Limb (tissue), 2 donors: ENCODE measurements around the gene MTCL1.
"Not testable (repeated sequence)": the region's sequence is repeated elsewhere in the genome, so short reads cannot be mapped to it uniquely, and the experiment has no call there.

Experiments used
- DNase-seq, 2 donors: peaks; one replicate each; pipeline ENCODE4 v3.0.0-alpha.2; 2016; ENCODE audit errors: extremely low spot score in 2 of 2

MTCL1 gene

DNA sequence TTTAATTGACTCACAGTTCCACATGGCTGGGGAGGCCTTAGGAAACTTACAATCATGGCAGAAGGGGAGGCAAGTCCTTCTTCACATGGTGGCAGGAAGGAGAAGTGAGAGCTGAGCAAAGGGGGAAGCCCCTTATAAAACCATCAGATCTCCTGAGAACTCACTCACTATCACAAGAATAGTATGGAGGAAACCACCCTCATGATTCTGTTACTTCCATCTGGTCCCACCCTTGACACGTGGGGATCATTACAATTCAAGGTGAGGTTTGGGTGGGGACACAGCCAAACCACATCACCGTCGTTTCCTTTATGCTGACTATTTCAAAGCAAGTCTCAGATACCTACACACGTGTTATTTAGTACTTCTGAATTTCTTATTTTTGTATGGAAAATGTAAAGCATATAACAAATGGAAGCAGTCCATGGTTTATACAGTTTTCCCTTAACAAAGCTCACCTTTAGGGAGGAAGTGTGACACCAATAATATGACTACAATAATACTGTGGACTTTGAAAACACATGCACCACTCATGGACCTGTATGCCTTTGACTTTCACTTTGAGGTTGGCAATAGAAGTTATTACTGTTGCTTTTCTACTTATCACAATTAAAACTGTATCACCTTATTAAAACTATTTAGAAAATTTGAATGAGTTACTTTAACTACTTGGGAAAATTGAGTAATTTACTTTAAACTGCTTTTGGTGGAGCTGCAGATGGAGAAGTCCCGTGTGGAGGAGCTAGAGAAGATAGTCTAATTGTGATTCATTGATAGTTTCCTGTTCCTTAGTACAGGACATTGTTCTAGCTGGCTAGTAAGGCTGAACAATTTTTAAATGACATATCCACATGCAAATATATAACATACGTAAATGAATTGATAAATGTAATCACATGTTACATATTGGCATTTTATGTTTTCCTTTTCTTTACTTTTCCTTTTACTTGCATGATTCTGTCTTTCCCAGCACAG, 37.3 kb downstream of the MTCL1 start:
- no peak for DNase-seq

DNA sequence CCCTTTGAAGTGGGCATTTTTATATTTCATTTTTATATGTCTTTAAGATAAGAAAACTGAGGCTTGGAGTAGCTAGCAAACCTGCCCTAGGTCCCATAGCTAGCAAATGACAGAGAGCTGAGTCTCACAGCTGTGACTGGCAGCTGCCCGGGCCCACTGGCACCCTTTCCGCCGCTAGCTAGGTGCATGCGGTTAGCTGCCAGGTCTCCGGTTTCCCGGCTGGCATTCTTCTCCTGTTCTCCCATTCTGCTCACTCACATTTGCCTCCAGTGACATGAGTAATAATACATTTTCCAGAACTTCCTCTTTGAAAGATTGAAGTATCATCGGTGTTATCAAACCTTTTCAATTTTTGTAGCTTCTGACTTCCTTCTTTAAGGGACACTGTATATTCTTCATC, 38.7 kb downstream of the MTCL1 start:
- DNase-seq, result no peak

DNA sequence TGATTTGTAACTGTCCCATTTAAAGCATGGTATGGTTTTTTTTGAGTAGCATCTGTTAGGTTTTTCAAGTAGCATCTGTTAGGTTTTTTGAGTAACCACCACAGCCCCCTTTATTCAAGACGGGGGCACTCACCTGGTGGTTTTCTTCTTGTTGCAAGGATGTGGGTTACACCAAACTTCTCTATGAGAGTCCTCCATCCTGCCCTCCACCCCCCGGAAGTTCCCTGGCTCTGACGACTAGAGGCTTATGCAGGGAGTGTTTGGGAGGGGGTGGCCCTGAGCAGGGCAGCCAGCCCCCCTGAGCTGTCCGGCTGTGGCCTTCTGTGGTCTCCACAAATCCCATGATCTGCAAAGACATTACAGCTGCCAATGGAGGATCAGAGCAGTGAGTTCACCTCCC, 39.3 kb downstream of the MTCL1 start:
- DNase-seq, result no peak

DNA sequence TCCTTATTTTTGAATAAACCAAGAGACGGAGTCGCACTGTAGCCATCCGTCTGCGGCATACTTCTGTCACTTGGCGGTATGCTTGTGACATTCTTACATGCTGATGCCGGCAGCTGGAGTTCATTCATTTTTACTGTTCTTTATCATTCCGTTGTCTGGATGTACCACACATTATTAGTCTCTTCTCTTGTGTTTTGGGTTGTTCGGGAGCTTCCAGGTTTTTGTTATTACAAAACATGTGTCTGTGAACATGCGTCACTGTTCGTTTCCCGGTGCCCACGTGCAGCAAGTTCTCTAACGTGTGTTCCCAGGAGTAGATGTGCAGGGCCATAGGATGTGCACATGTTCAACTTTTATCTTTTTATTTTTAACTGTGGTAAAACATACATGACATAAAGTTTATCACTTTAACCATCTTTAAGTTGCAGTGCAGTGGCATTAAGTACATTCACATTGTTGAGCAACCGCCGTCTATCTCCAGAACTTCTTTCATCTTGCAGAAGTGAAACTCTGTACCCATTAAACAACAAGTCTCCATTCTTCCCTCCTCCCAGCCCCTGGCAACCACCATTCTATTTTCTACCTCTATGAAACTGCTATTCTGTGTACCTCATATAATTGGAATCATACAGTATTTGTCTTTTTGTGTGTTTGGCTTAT, 40.1 kb downstream of the MTCL1 start:
- no peak for DNase-seq

DNA sequence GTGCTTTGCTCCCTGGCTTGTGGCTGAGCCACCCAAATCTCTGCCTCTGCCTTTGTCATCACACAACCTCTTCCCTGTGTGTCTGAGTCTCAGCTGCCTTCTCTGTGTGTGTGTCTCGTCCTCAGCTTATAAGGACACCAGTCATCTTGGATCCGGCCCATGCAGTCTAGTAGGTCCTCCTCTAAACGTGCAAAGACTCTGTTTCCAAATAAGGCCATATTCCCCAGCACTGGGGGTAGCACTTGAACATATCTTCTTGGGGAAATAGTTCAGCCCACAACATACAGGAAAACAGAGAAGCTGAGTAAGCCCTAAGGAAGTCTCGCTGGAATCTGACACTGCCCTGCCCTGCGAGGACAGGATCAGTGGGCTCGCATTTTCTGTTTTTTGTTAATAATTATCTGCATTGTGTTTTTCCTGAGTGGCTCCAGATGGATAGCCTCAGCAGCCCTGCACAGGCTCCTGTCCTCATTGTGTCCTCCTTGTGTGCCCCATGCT, 42.1 kb downstream of the MTCL1 start:
- DNase-seq, result no peak

DNA sequence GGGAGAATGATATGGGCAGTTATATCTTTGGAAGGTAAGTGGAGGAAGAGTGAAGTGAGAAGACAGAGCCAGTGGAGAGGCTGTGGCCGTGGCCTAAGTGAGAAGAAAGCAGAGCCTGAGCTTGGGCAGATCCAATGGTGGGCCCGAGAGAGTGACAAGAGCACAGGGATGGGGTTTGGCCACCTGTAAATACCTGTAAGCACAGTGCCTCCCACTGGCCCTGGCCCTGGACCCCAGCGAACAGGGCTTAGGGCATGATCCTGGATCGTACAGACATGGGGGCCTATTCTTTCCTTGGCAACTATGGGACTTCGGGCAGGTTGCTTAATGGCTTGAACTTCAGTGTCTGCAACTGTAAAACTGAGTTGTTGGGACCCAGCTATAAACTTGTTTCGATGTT, 44.1 kb downstream of the MTCL1 start:
- DNase-seq, result peak in 1 of 2 donors; percentile 15

DNA sequence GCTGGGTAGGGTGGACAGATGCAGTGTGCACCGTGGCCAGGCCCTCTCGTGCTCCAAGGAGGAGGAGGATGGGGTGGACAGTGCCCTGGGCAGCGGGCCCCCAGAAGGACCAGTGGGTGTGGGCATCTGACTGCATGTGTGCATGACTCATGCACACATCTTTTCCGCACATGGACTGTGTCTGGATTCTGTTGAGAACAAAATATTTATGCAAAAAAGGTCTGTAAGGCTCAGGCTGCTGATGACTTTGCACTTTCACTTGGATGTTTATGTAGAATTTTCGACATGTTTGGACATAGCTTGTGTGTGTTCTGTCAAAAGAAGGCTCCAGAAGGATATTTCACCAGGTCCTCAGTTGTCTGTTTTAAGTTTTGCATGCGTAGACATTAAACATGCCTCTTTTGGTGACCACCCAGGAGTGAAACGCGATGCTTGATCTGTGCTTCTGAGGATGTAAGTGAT, 45.6 kb downstream of the MTCL1 start:
- peak in 1 of 2 donors; percentile 26 for DNase-seq

DNA sequence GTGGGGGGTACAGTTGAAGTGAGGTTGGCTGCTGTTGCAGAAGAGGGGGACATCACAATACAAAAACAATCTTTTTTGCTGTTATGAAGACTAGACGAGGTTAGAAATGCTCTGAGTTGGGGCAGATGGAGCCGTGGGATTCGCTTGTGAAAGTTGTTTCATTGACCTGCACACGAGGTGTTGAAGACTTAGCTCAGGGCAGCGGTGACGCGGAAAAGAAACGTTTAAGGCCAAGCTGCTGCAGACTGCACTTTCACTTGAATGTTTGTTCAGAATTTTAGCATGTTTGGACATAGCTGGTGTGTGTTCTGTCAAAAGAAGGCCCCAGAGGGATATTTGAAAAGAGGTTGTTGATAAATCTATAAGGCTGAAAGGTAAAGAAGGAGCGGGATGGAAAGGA, 46.3 kb downstream of the MTCL1 start:
- peak in 1 of 2 donors; percentile 4 for DNase-seq

DNA sequence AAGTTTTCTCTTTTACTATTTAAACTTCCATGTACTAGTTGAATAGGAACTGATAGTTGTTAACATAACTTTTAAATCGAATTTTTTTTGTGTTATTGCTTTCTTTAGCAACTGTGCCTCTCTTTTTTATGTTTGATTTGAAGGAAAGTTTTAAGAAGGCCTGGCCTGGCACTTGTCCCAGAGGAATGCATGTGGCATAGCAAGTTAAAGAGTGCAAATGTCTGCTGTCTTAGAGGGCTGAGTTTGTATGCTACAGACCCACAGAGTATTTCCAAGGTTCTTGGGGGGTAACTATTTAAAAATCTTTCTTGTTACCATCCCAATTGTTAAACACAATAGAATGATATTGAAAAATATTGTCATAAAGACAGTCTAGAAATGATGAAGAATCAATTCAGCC, 47.0 kb downstream of the MTCL1 start:
- DNase-seq, result peak in 1 of 2 donors; percentile 11

DNA sequence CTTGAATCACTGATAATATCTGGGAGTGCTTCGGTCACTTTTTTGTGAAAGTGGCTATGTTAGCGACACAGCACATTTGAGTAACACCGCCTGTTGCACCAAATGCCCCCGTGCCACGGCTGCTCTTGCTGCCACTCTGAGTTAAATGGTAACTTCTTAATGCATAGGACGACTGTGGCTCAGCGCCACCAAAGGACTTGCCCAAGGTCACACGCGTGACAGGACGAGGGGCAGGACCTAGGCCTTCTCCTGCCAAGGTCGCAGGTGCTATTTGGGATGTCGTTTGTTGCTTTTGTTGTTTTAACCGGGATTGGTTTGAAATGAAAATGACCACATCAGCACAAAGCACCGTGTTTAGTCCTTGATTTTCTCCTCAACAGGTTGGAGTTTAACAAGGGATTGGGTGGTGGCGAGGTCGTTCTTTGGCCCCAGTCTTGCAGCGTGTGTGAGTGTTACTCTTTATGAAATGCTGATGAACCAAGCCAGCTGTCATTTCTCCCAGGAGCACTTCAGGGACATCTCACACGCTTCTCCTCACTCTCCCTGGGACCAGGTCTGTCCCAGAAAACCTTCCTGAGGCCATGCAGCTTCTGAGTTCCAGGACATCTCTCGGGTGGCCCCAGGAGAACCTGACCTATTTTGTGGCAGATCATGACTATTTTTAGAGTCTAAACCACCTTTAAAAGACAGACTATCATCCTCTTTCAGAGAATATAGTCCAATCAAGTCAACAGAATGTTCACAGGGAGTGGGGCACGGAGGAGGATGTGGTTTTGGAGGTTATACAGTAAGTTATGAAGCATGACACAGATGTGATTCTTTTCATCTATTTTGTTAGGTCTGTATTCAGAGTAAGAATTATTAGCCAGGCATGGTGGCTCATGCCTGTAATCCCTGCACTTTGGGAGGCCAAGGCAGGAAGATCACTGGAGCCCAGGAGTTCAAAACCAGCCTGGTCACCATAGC, 49.9 kb downstream of the MTCL1 start:
- no peak for DNase-seq

DNA sequence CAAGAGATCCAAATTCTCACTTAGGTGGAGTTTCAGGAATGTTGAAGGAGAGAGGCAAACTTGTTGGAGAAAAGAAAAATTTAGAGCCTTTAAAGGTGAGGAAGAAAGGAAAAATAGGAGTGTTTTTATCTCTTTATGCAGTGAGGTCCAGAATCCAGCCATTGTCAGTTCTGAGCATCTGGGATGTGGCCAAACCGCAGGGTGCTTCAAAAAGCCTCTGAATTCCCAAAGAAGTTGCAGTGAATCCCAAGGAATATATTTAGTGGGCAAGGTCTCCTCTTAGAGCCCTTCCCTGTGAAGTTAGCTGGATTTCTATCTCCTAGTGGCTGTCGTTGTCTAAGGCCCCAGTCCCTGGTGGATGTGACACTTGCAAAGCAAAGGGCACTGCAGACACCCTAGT, 51.2 kb downstream of the MTCL1 start:
- DNase-seq, result no peak

DNA sequence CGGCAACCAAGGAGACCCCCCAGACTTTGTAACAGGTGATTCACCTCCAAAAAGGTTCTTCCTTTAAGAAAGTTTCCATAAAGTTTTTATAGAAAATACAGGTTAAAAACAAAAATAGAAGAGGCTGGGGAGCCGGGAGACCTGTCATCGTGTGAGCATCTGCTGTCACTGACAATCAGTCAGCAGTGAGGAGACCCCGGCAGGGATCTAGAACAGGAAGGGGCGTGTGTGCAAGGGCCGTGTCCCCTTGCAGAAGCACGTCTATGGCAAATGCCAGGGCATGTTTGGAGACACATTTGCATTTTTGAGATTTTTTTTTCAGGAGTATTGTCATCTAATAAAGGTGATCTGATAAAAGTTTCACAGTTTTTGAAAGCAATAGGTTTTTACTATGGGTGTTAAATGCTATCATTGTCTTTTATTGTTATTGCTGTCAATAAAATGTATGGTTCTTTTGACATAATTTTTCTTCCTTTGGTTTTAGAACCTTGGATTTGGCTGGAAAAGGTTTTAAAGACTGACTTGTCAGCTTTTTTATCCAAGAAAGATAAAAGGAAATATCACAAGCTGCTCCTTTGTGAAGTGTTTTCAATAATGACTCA, 52.1 kb downstream of the MTCL1 start:
- DNase-seq, result no peak

DNA sequence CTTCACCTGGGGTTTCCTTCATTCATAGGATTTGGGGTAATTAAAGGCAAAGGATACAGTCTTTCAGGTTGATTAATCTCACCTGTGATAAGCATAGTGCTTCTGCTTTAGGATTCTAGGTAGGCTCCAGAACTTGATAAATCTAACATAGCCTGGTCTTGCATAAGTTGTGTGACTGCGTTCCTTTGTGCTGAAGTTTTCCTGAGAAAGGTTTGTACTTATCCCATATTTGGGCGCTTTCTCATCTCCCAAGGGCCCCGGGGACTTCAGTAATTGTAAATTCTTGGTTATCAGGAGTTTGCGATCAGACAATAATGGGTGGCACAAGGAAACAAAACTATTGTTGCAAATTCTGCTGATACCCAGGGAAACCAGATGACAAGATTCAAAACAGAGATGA, 53.1 kb downstream of the MTCL1 start:
- no peak for DNase-seq

DNA sequence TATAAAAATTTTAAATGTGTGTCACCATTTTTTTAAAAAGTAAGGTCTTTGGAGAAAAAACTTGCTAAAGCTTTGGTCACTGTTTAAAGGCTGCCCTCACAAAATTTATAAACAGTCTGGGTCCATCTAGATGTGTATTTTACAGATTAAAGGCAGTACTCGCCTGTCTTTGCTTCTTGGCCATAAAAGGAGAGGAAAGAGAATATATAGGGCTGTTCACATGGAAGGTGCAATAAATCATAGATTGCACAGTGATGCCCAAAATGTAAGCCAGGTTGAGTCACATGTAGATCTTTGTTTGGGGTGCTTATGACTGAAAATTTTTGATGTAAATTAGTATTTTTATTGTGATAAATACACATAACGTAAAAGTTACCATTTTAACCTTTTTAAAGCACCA, 55.6 kb downstream of the MTCL1 start:
- DNase-seq, result no peak

DNA sequence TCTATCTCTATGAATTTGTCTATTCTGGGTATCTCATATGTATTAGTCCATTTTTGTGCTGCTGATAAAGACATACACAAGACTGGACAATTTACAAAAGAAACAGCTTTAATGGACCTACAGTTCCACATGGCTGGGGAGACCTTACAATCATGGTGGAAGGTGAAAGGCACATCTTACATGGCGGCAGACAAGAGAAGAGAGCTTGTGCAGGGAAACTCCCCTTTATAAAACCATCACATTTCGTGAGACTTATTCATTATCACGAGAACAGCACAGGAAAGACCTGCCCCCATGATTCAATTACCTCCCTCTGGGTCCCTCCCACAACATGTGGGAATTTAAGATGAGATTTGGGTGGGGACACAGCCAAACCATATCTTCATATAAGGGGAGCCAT, 56.2 kb downstream of the MTCL1 start:
- not testable (repeated sequence) for DNase-seq

DNA sequence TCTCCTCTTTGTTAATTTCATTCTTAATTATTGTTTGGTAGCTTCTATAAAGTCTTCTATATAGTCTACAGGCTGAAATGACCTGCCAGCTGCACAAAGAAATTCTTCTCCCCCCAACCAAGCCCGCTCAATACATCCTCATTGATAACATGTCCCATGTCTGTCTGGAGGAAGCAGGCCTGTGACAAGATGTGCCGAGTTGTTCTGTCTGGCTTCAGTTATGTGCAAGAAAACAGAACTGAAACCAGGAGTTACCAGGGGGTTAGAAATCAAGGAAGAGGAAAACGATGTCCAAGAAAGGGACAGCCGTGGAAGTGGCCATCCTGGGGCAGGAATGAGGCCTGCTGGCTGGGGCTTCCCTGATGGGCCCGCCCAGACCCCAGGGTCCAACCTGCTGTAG, 57.6 kb downstream of the MTCL1 start:
- DNase-seq, result no peak

DNA sequence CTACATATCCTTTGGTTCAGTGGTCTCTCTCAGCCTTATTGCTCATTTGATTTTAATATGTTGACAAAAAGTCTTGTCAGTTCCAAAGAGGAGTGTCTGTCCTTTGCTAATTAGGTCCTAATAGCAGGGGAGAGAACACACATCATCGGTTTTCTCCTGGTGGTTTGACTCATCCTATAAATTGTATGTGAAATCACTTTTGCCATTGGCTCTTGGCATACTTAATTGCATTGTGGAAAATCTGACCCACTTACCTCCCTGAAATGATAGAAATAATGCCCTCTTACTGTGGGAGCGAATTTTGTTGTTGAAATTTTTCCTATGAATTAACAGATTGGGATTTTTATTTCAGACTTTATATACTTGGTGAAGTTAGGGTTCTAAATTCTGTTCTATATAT, 58.3 kb downstream of the MTCL1 start:
- no peak for DNase-seq

DNA sequence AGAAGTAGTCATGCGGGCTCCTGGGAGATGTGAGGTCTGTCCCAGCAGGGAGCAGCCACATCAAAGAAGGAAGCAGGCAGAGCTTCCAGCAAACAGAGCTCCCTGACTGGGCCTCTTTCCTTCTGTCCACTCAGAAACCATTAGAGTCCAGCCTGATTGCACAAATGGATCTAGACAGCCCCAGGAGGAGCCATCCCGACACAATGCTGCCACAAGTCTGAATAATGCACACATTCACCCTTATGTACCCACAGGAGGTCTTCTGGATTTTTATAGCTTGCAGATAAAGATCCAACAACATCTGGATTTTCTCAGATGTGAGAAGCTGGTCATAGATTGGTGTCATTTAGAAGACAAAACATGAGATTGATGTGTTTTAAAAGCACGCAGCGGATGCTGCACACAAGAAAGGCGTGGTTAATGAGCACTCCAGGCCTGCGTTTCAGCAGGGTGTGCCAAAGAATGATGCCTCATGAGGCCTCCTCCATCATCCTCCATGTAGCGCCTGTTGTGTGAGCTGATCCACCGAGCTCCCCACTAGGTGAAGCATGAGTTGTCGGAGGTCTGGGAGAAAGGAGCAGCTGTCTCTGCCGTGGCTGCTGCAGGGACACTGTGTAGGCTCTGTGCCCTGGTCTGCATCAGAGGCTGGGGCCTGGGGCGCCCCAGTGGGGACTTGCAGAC, 60.6 kb downstream of the MTCL1 start:
- DNase-seq, result peak; percentile 33 to 49

DNA sequence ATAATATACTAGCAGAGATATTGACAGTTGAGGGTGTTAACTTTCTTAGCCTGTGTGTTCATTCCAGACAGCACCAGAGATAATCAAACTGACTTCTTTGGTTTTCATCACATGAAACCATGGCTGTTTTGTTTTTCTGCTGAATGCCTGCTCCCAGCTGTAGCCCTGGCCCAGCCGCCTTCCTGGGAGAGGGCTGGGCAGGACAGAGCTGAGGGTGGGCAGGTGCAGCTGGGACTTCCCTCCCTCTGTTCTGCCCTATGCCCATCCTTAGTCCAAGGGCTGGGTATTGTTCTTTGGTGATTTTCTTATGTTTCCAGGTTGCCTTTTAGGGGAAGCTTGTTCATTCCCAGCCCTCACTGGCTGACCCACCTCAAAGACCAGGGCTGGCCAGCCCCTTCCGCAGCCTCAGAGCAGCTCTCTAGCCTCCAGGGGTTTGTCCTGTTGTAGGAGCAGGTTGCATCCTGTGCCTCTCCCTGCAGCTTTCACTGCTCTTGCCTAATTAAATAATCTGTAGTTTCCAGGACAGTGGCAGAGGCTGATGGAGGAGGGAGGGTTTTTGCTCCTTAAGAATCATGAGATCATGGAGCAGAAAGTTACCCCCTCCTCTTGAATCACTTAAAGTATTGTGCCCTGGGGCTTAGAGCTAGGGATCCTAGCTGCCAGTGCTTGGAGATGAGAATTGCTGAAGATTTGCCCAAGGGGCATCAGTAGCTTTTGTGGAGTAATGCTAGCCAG, 61.4 kb downstream of the MTCL1 start:
- DNase-seq, result no peak

DNA sequence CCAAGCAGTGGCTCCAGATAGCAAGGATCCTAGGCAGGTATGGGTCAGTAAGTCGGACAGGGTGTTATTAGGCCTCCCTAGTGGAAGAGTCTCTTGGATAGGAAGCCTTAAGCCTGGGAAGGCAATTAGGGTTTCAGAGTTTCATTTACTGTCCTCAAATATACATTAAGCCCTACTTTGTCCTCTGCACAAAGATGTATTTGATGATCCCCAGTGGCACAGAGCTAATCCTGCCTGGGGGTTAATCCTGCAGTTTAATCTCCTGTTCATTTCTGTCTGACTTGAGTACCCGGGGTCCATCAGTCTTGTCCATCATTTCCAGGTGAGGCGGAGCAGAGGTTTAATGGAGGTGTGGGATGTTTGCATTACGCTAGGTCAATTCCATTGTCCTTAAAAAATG, 62.0 kb downstream of the MTCL1 start:
- no peak for DNase-seq
